GM18519 (cell line): ENCODE results near the gene ATP6V1C2.
"Not testable (repeated sequence)": the region's sequence is repeated elsewhere in the genome, so short reads cannot be mapped to it uniquely, and the experiment has no call there.

Experiments
- ATAC-seq: cut with Tn5 transposase; IDR thresholded peaks from one replicate; pipeline ENCODE4 v1.9.1; 2021; ENCODE audit warnings: mild to moderate bottlenecking, moderate library complexity; ENCODE audit not compliant: unreplicated experiment, low FRiP score

ATP6V1C2 gene

GRCh38 chr2:10765914-10766313 is 44.5 kb downstream of the ATP6V1C2 start:
- no peak for ATAC-seq

GRCh38 chr2:10768063-10768507 is 46.7 kb downstream of the ATP6V1C2 start:
- ATAC-seq = no peak

- no peak for ATAC-seq
Observed at GRCh38 chr2:10770956-10771750, 49.7 kb downstream of the ATP6V1C2 start.

GRCh38 chr2:10771786-10772185 is 50.4 kb downstream of the ATP6V1C2 start:
- no peak for ATAC-seq

- no peak for ATAC-seq
Observed at GRCh38 chr2:10772201-10772867, 50.9 kb downstream of the ATP6V1C2 start.

GRCh38 chr2:10772868-10773215 is 51.4 kb downstream of the ATP6V1C2 start:
- no peak for ATAC-seq

GRCh38 chr2:10773821-10774341 is 52.5 kb downstream of the ATP6V1C2 start:
- ATAC-seq = no peak

GRCh38 chr2:10774394-10774793 is 53.0 kb downstream of the ATP6V1C2 start:
- ATAC-seq = no peak

GRCh38 chr2:10775021-10775780 is 53.8 kb downstream of the ATP6V1C2 start:
- no peak for ATAC-seq

- ATAC-seq = no peak
Observed at GRCh38 chr2:10775831-10776230, 54.4 kb downstream of the ATP6V1C2 start.

GRCh38 chr2:10776231-10776977 is 55.0 kb downstream of the ATP6V1C2 start:
- no peak for ATAC-seq

GRCh38 chr2:10777111-10777841 is 55.8 kb downstream of the ATP6V1C2 start:
- ATAC-seq = no peak

GRCh38 chr2:10777842-10778723 is 56.7 kb downstream of the ATP6V1C2 start:
- no peak for ATAC-seq

- ATAC-seq = no peak
Observed at GRCh38 chr2:10778724-10779115, 57.3 kb downstream of the ATP6V1C2 start.

- no peak for ATAC-seq
Observed at GRCh38 chr2:10779776-10780490, 58.5 kb downstream of the ATP6V1C2 start.

- ATAC-seq = no peak
Observed at GRCh38 chr2:10780491-10780820, 59.0 kb downstream of the ATP6V1C2 start.

- ATAC-seq = not testable (repeated sequence)
Observed at GRCh38 chr2:10780821-10781220, 59.4 kb downstream of the ATP6V1C2 start.

GRCh38 chr2:10781746-10782145 is 60.3 kb downstream of the ATP6V1C2 start:
- ATAC-seq = no peak
